RCC 7860 (cell line): ENCODE measurements around the gene PRKCA.

Experiments used
- DNase-seq: peaks from one replicate; pipeline ENCODE4 v3.0.0-alpha.2; 2015; ENCODE audit warnings: low spot score
- FAIRE-seq: peaks from 2 replicates; lab custom pipeline; 2012; peaks lifted over from hg19 to GRCh38; lab: Jason Lieb, UNC

The PRKCA gene

GRCh38 chr17:66526827-66527226 lies 224.4 kb downstream of the PRKCA start:
- FAIRE-seq (no peak), DNase-seq (no peak)

- FAIRE-seq = no peak
- DNase-seq = no peak
Observed at GRCh38 chr17:66527335-66527734, 224.9 kb downstream of the PRKCA start.

- FAIRE-seq = no peak
- no peak for DNase-seq
Observed at GRCh38 chr17:66531851-66532295, 229.5 kb downstream of the PRKCA start.

- FAIRE-seq = no peak
- DNase-seq = no peak
Observed at GRCh38 chr17:66533572-66533971, 231.2 kb downstream of the PRKCA start.

GRCh38 chr17:66533986-66534385 lies 231.6 kb downstream of the PRKCA start:
- DNase-seq = no peak
- FAIRE-seq = no peak

- FAIRE-seq (no peak), DNase-seq (no peak)
Observed at GRCh38 chr17:66535611-66536010, 233.2 kb downstream of the PRKCA start.

GRCh38 chr17:66537502-66537901 lies 235.1 kb downstream of the PRKCA start:
- FAIRE-seq = no peak
- no peak for DNase-seq

GRCh38 chr17:66538776-66539175 lies 236.4 kb downstream of the PRKCA start:
- DNase-seq = no peak
- FAIRE-seq = no peak

- FAIRE-seq (peak; percentile 42), DNase-seq (peak; percentile 47)
Observed at GRCh38 chr17:66540131-66540781, 237.8 kb downstream of the PRKCA start.

- FAIRE-seq (peak; percentile 92), DNase-seq (peak; percentile 74)
Observed at GRCh38 chr17:66541461-66542128, 239.2 kb downstream of the PRKCA start.

- DNase-seq (peak; percentile 84), FAIRE-seq (no peak)
Observed at GRCh38 chr17:66542129-66542966, 239.9 kb downstream of the PRKCA start.

- peak; percentile 90 for FAIRE-seq
- DNase-seq = peak; percentile 82
Observed at GRCh38 chr17:66542967-66543520, 240.6 kb downstream of the PRKCA start.

GRCh38 chr17:66543526-66543925 lies 241.1 kb downstream of the PRKCA start:
- FAIRE-seq (no peak), DNase-seq (no peak)

GRCh38 chr17:66545918-66546317 lies 243.5 kb downstream of the PRKCA start:
- FAIRE-seq (no peak), DNase-seq (no peak)

- DNase-seq (peak; percentile 27), FAIRE-seq (no peak)
Observed at GRCh38 chr17:66547151-66547865, 244.9 kb downstream of the PRKCA start.

GRCh38 chr17:66548158-66548557 lies 245.7 kb downstream of the PRKCA start:
- FAIRE-seq (peak; percentile 83), DNase-seq (peak; percentile 76)

- peak; percentile 25 for DNase-seq
- FAIRE-seq = no peak
Observed at GRCh38 chr17:66548659-66549310, 246.4 kb downstream of the PRKCA start.

- DNase-seq (peak; percentile 62), FAIRE-seq (no peak)
Observed at GRCh38 chr17:66549311-66549704, 246.9 kb downstream of the PRKCA start.

GRCh38 chr17:66549731-66550207 lies 247.4 kb downstream of the PRKCA start:
- peak; percentile 92 for DNase-seq
- FAIRE-seq = peak; percentile 94

- no peak for DNase-seq
- FAIRE-seq = no peak
Observed at GRCh38 chr17:66551839-66552238, 249.4 kb downstream of the PRKCA start.
